Muscle of back (tissue), 11 donors: Measurements from ENCODE around the gene AGPAT4. TPM values are rescaled to one million over a fixed set of nuclear protein-coding genes. Genes with fewer than 3 reads are reported as not detected.
A peak's percentile ranks its signal among the peaks of the same experiment; 100 is the strongest.

Experiments used
- DNase-seq, 3 donors: peaks; one replicate each; pipeline versions ENCODE4 v3.0.0 to v3.0.0-alpha.2; 2013
- polyA plus RNA-seq, 10 donors: library from polyadenylated mRNA; unstranded; fragments of 120-200 nt; gene quantifications; one replicate each; pipeline ENCODE4 v1.2.1, GENCODE V29; 2013; ENCODE audit not compliant: insufficient read length in 10 of 10

The AGPAT4 gene
- polyA plus RNA-seq, 10 donors = 7.9 to 12.5 (median 10.0) TPM

GRCh38 chr6:161292145-161292544, 18.3 kb upstream of the AGPAT4 start:
- no peak for DNase-seq

GRCh38 chr6:161290751-161291150, 16.9 kb upstream of the AGPAT4 start:
- DNase-seq = no peak

- DNase-seq = no peak
Measured at GRCh38 chr6:161284653-161285052, 10.8 kb upstream of the AGPAT4 start.

- DNase-seq = no peak
Measured at GRCh38 chr6:161281092-161281491, 7.2 kb upstream of the AGPAT4 start.

- peak in 1 of 3 donors; percentile 12 for DNase-seq
Measured at GRCh38 chr6:161279677-161280415, 6.0 kb upstream of the AGPAT4 start.

- DNase-seq = no peak
Measured at GRCh38 chr6:161276605-161277155, 2.8 kb upstream of the AGPAT4 start.

GRCh38 chr6:161274898-161275297, 1.0 kb upstream of the AGPAT4 start:
- no peak for DNase-seq

GRCh38 chr6:161274488-161274858, 612 bp upstream of the AGPAT4 start:
- DNase-seq = no peak

GRCh38 chr6:161273274-161273751, 548 bp downstream of the AGPAT4 start:
- peak; percentile 57 to 89 (median 78) for DNase-seq

GRCh38 chr6:161272635-161273273, 1.1 kb downstream of the AGPAT4 start:
- DNase-seq = peak in 2 of 3 donors; percentile 13 to 44

- peak in 1 of 3 donors; percentile 21 for DNase-seq
Measured at GRCh38 chr6:161271343-161272030, 2.4 kb downstream of the AGPAT4 start.

GRCh38 chr6:161270116-161270515, 3.7 kb downstream of the AGPAT4 start:
- no peak for DNase-seq

- no peak for DNase-seq
Measured at GRCh38 chr6:161269310-161269709, 4.6 kb downstream of the AGPAT4 start.

- DNase-seq = no peak
Measured at GRCh38 chr6:161268531-161269210, 5.2 kb downstream of the AGPAT4 start.

GRCh38 chr6:161266513-161267230, 7.2 kb downstream of the AGPAT4 start:
- DNase-seq = peak in 1 of 3 donors; percentile 23

GRCh38 chr6:161265975-161266374, 7.9 kb downstream of the AGPAT4 start:
- no peak for DNase-seq

- no peak for DNase-seq
Measured at GRCh38 chr6:161265554-161265953, 8.3 kb downstream of the AGPAT4 start.

- DNase-seq = no peak
Measured at GRCh38 chr6:161264181-161264580, 9.7 kb downstream of the AGPAT4 start.

GRCh38 chr6:161261816-161262215, 12.0 kb downstream of the AGPAT4 start:
- DNase-seq = no peak

GRCh38 chr6:161261325-161261724, 12.5 kb downstream of the AGPAT4 start:
- no peak for DNase-seq

- DNase-seq = no peak
Measured at GRCh38 chr6:161259302-161259701, 14.6 kb downstream of the AGPAT4 start.
